GM12865 (cell line): ENCODE measurements around the gene WDR17.

Experiments
- DNase-seq: peaks from one replicate; pipeline ENCODE4 v3.0.0; 2010; ENCODE audit warnings: low read depth
- H3K4me3 ChIP-seq: 2 replicates; pipeline ENCODE4 v1.5.1; 2011; ENCODE audit warnings: mild to moderate bottlenecking, low read depth, low read length, control low read depth
- CTCF ChIP-seq: IDR thresholded peaks from 2 replicates; pipeline ENCODE4 v1.5.1; 2011; ENCODE audit warnings: low read length, control low read depth, low read depth, inconsistent platforms; ENCODE audit not compliant: insufficient read depth; ENCODE audit errors: missing control alignments

WDR17 gene

DNA sequence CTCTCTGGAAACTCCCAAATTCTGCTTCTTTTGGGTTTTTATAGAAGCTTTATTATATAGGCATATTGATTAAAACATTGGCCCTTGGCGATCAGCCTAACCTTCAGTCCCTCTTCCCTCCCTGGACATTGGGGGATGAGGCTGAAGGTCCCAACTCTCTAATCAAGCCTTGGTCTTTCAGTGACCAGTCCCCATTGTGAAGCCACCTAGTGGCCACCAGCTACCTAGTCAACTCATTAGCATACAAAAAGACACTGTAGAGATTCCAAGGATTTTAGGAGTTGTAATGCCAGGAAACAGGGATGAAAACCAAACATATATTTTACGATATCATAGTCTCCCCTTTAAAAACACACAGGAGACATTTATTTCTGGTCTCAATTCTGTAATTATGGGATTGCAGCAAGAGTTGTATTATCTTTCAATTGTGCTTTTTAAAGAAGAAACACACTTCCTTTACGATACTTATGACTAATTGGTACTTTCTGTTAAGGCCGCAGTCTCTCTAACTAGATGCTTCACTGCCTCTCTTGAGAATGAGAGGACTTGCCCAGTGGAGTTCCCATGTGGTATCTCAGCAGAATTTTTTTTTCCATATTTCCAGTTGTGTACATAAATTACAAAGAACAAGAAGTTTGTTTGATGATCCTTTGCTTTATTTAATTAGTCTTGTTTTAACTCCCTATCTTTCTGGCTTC is 58.2 kb downstream of the WDR17 start:
- H3K4me3 ChIP-seq, result peak overlapping the region; percentile 36
- DNase-seq, result peak; percentile 80
- peak; percentile 72 for TF ChIP-seq CTCF

DNA sequence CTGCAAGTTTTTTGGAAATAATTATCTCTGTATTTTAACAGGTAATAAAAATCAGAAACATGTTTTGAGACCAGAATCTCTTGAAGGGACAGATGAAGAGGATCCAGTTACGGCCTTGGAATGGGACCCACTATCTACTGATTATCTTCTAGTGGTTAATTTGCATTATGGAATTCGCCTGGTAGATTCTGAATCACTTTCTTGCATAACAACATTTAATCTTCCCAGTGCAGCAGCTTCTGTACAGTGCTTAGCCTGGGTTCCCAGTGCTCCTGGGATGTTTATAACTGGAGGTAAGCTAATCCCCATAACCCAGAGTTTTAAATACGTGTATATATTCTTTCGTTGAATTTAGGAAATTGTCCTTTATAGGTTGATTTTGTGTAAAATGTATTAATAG is 59.4 kb downstream of the WDR17 start:
- H3K4me3 ChIP-seq, result no peak overlapping the region
- no peak for DNase-seq
- TF ChIP-seq CTCF, result no peak

- no peak overlapping the region for H3K4me3 ChIP-seq
- no peak for TF ChIP-seq CTCF
- no peak for DNase-seq
These were observed 69.0 kb downstream of the WDR17 start for GRCh38 chr4:176134670-176135069.

DNA sequence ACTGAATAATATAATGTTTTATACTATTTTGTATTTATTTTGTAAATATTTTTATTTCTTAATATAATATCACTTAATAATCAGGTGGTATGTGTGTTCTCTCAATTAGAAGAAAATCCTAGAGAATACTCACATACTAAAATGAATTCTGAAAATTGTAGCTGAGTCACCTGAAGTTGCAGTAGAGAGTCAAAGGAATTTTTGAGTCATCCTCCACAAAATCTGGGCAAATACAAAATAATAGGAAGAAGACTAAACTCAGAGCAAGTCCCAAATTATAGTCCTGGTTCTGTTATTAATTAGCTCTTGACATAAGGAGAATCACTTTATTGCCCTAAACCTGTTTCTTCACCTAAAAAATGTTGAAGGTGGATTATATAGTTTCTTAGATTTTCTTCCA is 72.0 kb downstream of the WDR17 start:
- no peak overlapping the region for H3K4me3 ChIP-seq
- TF ChIP-seq CTCF, result no peak
- no peak for DNase-seq

- DNase-seq, result no peak
- H3K4me3 ChIP-seq, result no peak overlapping the region
- TF ChIP-seq CTCF, result no peak
These were observed 73.9 kb downstream of the WDR17 start for GRCh38 chr4:176139518-176139917.

GRCh38 chr4:176142253-176142652 is 76.6 kb downstream of the WDR17 start:
- DNase-seq, result no peak
- TF ChIP-seq CTCF, result no peak

More at GRCh38 chr4:176142253-176142652, 76.6 kb downstream of the WDR17 start:
- no peak overlapping the region for H3K4me3 ChIP-seq
